Activated naive CD8-positive, alpha-beta T cell (primary cell): Measurements from ENCODE around the gene SHROOM1.
"Not testable (repeated sequence)": the region's sequence is repeated elsewhere in the genome, so short reads cannot be mapped to it uniquely, and the experiment has no call there.

Experiments
- H3K27ac Mint-ChIP-seq: one replicate; pipeline ENCODE4 v1.8.0; 2021; ENCODE audit warnings: mixed read lengths
- H3K27me3 Mint-ChIP-seq: one replicate; pipeline ENCODE4 v1.8.0; 2021; ENCODE audit warnings: mixed read lengths
- H3K36me3 Mint-ChIP-seq: one replicate; pipeline ENCODE4 v1.8.0; 2021; ENCODE audit warnings: mixed read lengths
- H3K4me1 Mint-ChIP-seq: one replicate; pipeline ENCODE4 v1.8.0; 2021; ENCODE audit warnings: low read depth, mixed read lengths
- H3K4me3 Mint-ChIP-seq: one replicate; pipeline ENCODE4 v1.8.0; 2021; ENCODE audit warnings: mild to moderate bottlenecking, mixed read lengths
- H3K9me3 Mint-ChIP-seq: one replicate; pipeline ENCODE4 v1.8.0; 2021; ENCODE audit warnings: low read depth, mixed read lengths

The SHROOM1 gene

GRCh38 chr5:132865668-132866341 lies 35.4 kb upstream of the SHROOM1 start:
- Mint-ChIP-seq H3K36me3 (peaks cover 10% of the 10 kb centered on the region), H3K4me3 (peak overlapping the region; percentile 100), H3K27ac (peak overlapping the region; percentile 100)

GRCh38 chr5:132860742-132861141 lies 30.3 kb upstream of the SHROOM1 start:
- Mint-ChIP-seq H3K4me3 (no peak overlapping the region), H3K4me1 (peaks cover 6% of the 10 kb centered on the region), H3K27me3 (peaks cover 3% of the 10 kb centered on the region), H3K36me3 (no peaks in the 10 kb centered on the region), H3K27ac (no peak overlapping the region), H3K9me3 (no peaks in the 10 kb centered on the region)

More at GRCh38 chr5:132865668-132866341, 35.4 kb upstream of the SHROOM1 start:
- no peaks in the 10 kb centered on the region for H3K27me3 Mint-ChIP-seq
- peaks cover 28% of the 10 kb centered on the region for H3K4me1 Mint-ChIP-seq
- H3K9me3 Mint-ChIP-seq: no peaks in the 10 kb centered on the region

- peaks cover 3% of the 10 kb centered on the region for H3K27me3 Mint-ChIP-seq
- no peak overlapping the region for H3K27ac Mint-ChIP-seq
- H3K4me1 Mint-ChIP-seq: no peaks in the 10 kb centered on the region
- H3K4me3 Mint-ChIP-seq: no peak overlapping the region
- no peaks in the 10 kb centered on the region for H3K36me3 Mint-ChIP-seq
- no peaks in the 10 kb centered on the region for H3K9me3 Mint-ChIP-seq
These were observed 29.5 kb upstream of the SHROOM1 start for GRCh38 chr5:132859889-132860437.

GRCh38 chr5:132856011-132856410 lies 25.6 kb upstream of the SHROOM1 start:
- Mint-ChIP-seq H3K36me3 (no peaks in the 10 kb centered on the region), H3K4me1 (no peaks in the 10 kb centered on the region), H3K9me3 (no peaks in the 10 kb centered on the region), H3K4me3 (no peak overlapping the region), H3K27ac (no peak overlapping the region), H3K27me3 (peaks cover 3% of the 10 kb centered on the region)

GRCh38 chr5:132854992-132855391 lies 24.5 kb upstream of the SHROOM1 start:
- H3K36me3 Mint-ChIP-seq, H3K4me3 Mint-ChIP-seq, H3K4me1 Mint-ChIP-seq, H3K27me3 Mint-ChIP-seq, H3K9me3 Mint-ChIP-seq, H3K27ac Mint-ChIP-seq: not testable (repeated sequence)

GRCh38 chr5:132854301-132854700 lies 23.9 kb upstream of the SHROOM1 start:
- H3K4me1 Mint-ChIP-seq: no peaks in the 10 kb centered on the region
- peaks cover 3% of the 10 kb centered on the region for H3K27me3 Mint-ChIP-seq
- H3K9me3 Mint-ChIP-seq: no peaks in the 10 kb centered on the region
- H3K4me3 Mint-ChIP-seq: no peak overlapping the region
- H3K27ac Mint-ChIP-seq: no peak overlapping the region
- H3K36me3 Mint-ChIP-seq: no peaks in the 10 kb centered on the region

GRCh38 chr5:132853790-132854189 lies 23.3 kb upstream of the SHROOM1 start:
- H3K9me3 Mint-ChIP-seq: no peaks in the 10 kb centered on the region
- no peak overlapping the region for H3K27ac Mint-ChIP-seq
- H3K36me3 Mint-ChIP-seq: no peaks in the 10 kb centered on the region
- no peak overlapping the region for H3K4me3 Mint-ChIP-seq
- no peaks in the 10 kb centered on the region for H3K4me1 Mint-ChIP-seq
- H3K27me3 Mint-ChIP-seq: peaks cover 3% of the 10 kb centered on the region

- Mint-ChIP-seq H3K27me3 (no peaks in the 10 kb centered on the region), H3K9me3 (no peaks in the 10 kb centered on the region), H3K36me3 (no peaks in the 10 kb centered on the region), H3K27ac (no peak overlapping the region), H3K4me3 (no peak overlapping the region), H3K4me1 (no peaks in the 10 kb centered on the region)
These were observed 22.9 kb upstream of the SHROOM1 start for GRCh38 chr5:132853323-132853722.

GRCh38 chr5:132850066-132850465 lies 19.6 kb upstream of the SHROOM1 start:
- H3K27me3 Mint-ChIP-seq: no peaks in the 10 kb centered on the region
- H3K4me3 Mint-ChIP-seq: no peak overlapping the region
- no peak overlapping the region for H3K27ac Mint-ChIP-seq
- H3K9me3 Mint-ChIP-seq: no peaks in the 10 kb centered on the region
- H3K4me1 Mint-ChIP-seq: no peaks in the 10 kb centered on the region
- H3K36me3 Mint-ChIP-seq: no peaks in the 10 kb centered on the region

- Mint-ChIP-seq H3K4me1 (no peaks in the 10 kb centered on the region), H3K4me3 (no peak overlapping the region), H3K27me3 (no peaks in the 10 kb centered on the region), H3K27ac (no peak overlapping the region), H3K9me3 (no peaks in the 10 kb centered on the region), H3K36me3 (no peaks in the 10 kb centered on the region)
These were observed 18.9 kb upstream of the SHROOM1 start for GRCh38 chr5:132849347-132849746.

GRCh38 chr5:132848270-132848669 lies 17.8 kb upstream of the SHROOM1 start:
- Mint-ChIP-seq H3K27me3 (no peaks in the 10 kb centered on the region), H3K36me3 (no peaks in the 10 kb centered on the region), H3K4me3 (no peak overlapping the region)

GRCh38 chr5:132841305-132841704 lies 10.9 kb upstream of the SHROOM1 start:
- H3K27ac Mint-ChIP-seq: no peak overlapping the region
- H3K27me3 Mint-ChIP-seq: peaks cover 2% of the 10 kb centered on the region
- H3K4me1 Mint-ChIP-seq: no peaks in the 10 kb centered on the region
- H3K4me3 Mint-ChIP-seq: no peak overlapping the region
- H3K36me3 Mint-ChIP-seq: no peaks in the 10 kb centered on the region
- no peaks in the 10 kb centered on the region for H3K9me3 Mint-ChIP-seq

More at GRCh38 chr5:132848270-132848669, 17.8 kb upstream of the SHROOM1 start:
- no peaks in the 10 kb centered on the region for H3K4me1 Mint-ChIP-seq
- no peak overlapping the region for H3K27ac Mint-ChIP-seq
- no peaks in the 10 kb centered on the region for H3K9me3 Mint-ChIP-seq

GRCh38 chr5:132840896-132841295 lies 10.4 kb upstream of the SHROOM1 start:
- H3K27me3 Mint-ChIP-seq: peaks cover 2% of the 10 kb centered on the region
- H3K9me3 Mint-ChIP-seq: no peaks in the 10 kb centered on the region
- H3K36me3 Mint-ChIP-seq: no peaks in the 10 kb centered on the region
- H3K4me1 Mint-ChIP-seq: no peaks in the 10 kb centered on the region
- H3K4me3 Mint-ChIP-seq: no peak overlapping the region
- H3K27ac Mint-ChIP-seq: no peak overlapping the region

GRCh38 chr5:132840313-132840712 lies 9.9 kb upstream of the SHROOM1 start:
- Mint-ChIP-seq H3K4me1 (no peaks in the 10 kb centered on the region), H3K36me3 (no peaks in the 10 kb centered on the region), H3K27ac (no peak overlapping the region), H3K4me3 (no peak overlapping the region), H3K27me3 (peaks cover 2% of the 10 kb centered on the region), H3K9me3 (no peaks in the 10 kb centered on the region)

GRCh38 chr5:132839426-132840301 lies 9.2 kb upstream of the SHROOM1 start:
- Mint-ChIP-seq H3K9me3 (no peaks in the 10 kb centered on the region), H3K27ac (no peak overlapping the region), H3K27me3 (peaks cover 2% of the 10 kb centered on the region), H3K4me1 (no peaks in the 10 kb centered on the region), H3K36me3 (no peaks in the 10 kb centered on the region), H3K4me3 (no peak overlapping the region)
